HL-60 (cell line): ENCODE measurements around the gene DLX1.
"Not testable (repeated sequence)": the region's sequence is repeated elsewhere in the genome, so short reads cannot be mapped to it uniquely, and the experiment has no call there.

Experiments used
- CTCF ChIP-seq: IDR thresholded peaks from one replicate; pipeline ENCODE4 v1.5.1; 2011; ENCODE audit warnings: low read length, control low read depth, inconsistent platforms; ENCODE audit not compliant: insufficient read depth
- REST ChIP-seq: IDR thresholded peaks from 2 replicates; pipeline ENCODE4 v1.6.1; 2012; ENCODE audit warnings: low read depth; ENCODE audit not compliant: insufficient replicate concordance
- SPI1 ChIP-seq: IDR thresholded peaks from 2 replicates; pipeline ENCODE4 v1.6.1; 2012; ENCODE audit warnings: low read depth, mild to moderate bottlenecking, borderline replicate concordance

GRCh38 chr2:172138727-172139126 lies 53.4 kb downstream of the DLX1 start:
- not testable (repeated sequence) for TF ChIP-seq CTCF, SPI1, REST
